Ovary (tissue), 9 donors: ENCODE measurements around the gene NTN5. TPM values are rescaled to one million over a fixed set of nuclear protein-coding genes. Genes with fewer than 3 reads are reported as not detected.

Experiments
- DNase-seq, 5 donors: peaks; one replicate each; pipeline ENCODE4 v3.0.0-alpha.2; 2019 to 2020
- H3K27ac ChIP-seq, 2 donors: fragments of 200-600 bp; one replicate each; pipeline versions ENCODE4 v1.5.1 to v1.8.0; 2019 to 2022
- H3K27me3 ChIP-seq: fragments of 200-600 bp; one replicate; pipeline ENCODE4 v1.8.0; 2022
- H3K36me3 ChIP-seq: fragments of 200-600 bp; sonication (generic); one replicate; pipeline ENCODE4 v1.5.1; 2019
- H3K4me1 ChIP-seq: one replicate; pipeline ENCODE4 v1.8.1; 2013; ENCODE audit warnings: mild to moderate bottlenecking, moderate library complexity; ENCODE audit not compliant: insufficient read depth
- H3K4me3 ChIP-seq: fragments of 200-600 bp; sonication (generic); one replicate; pipeline ENCODE4 v1.5.1; 2017
- H3K9me3 ChIP-seq, 2 donors: fragments of 200-600 bp in 1 of 2; sonication (generic) in 1 of 2; one replicate each; pipeline versions ENCODE4 v1.5.1 to v1.8.1; 2013 to 2019; ENCODE audit warnings: mild to moderate bottlenecking in 1 of 2, moderate library complexity in 1 of 2
- EP300 ChIP-seq: sonication (generic); formaldehyde crosslinking; IDR thresholded peaks from one replicate; pipeline ENCODE4 v1.6.1; 2017; ENCODE audit warnings: antibody characterized with exemption
- POLR2A ChIP-seq: fragments of 450-650 bp; IDR thresholded peaks from one replicate; pipeline ENCODE4 v1.6.1; 2017; ENCODE audit warnings: antibody characterized with exemption, mild to moderate bottlenecking, moderate library complexity
- whole genome bisulfite sequencing, 3 donors: extraction: QIAGEN DNeasy Blood & Tissue Kit in 1 of 3; methylation state at CpG; one replicate each; pipeline versions ENCODE4 v1.1.5 to v1.1.7; 2013 to 2017; 5-methylcytosine and 5-hydroxymethylcytosine counted together
- intact Hi-C, 4 donors: fragments of 100-400 bp; cut with DNase I; formaldehyde crosslinking; loops; one replicate each; pipeline versions ENCODE4 v1.11.0 to v1.15.1; 2022 to 2023
- polyA plus RNA-seq, 2 donors: library from polyadenylated mRNA; stranded (reverse); fragments of 200-250 nt in 1 of 2; fragments of 350-450 nt in 1 of 2; fragmentation: Illumina TruSeq in 1 of 2; extraction: RNeasy Lipid Tissue Mini Kit (QIAGEN cat#74804) in 1 of 2; gene quantifications; one replicate each; pipeline ENCODE4 v1.2.3, GENCODE V29; 2013 to 2014
- total RNA-seq, 7 donors: library from RNA; depleted of rRNA in 2 of 7; stranded (reverse); fragments of >200 nt in 2 of 7; fragmentation: NEBNext Ultra II Directional in 3 of 7; extraction: Animal tissue kit (Norgen Biotek cat#: 25700) in 3 of 7; gene quantifications; one replicate each; pipeline versions ENCODE4 v1.1.0 to v1.2.4, GENCODE V29; 2016 to 2023
- TF ChIP-seq, protein P1 (sequence below), 3 donors: fragments of 450-650 bp in 2 of 3; fragments of 200-600 bp in 1 of 3; IDR thresholded peaks; one replicate each; pipeline versions ENCODE4 v1.5.1 to v1.8.0; 2016 to 2022; ENCODE audit warnings: antibody characterized with exemption in 3 of 3, mild to moderate bottlenecking in 1 of 3
- donor health status: DM: no; HTN: no; CAD: no; lungs with moderate emphysema.
- donor health status: DM: no; HTN: no; CAD: no.
- donor health status: Bipolar disorder and iron deficiency.
- donor health status: DM: yes; HTN: yes; CAD: no.
- donor health status: DM: no; HTN: no; CAD: no.
- donor health status: DM: yes; HTN: yes; CAD: no.

NTN5 gene
- total and polyA plus RNA-seq, 9 donors = 0.23 to 3.8 (median 2.0) TPM

- no peak for DNase-seq
- TF ChIP-seq POLR2A = no peak
- TF ChIP-seq, protein P1, sequence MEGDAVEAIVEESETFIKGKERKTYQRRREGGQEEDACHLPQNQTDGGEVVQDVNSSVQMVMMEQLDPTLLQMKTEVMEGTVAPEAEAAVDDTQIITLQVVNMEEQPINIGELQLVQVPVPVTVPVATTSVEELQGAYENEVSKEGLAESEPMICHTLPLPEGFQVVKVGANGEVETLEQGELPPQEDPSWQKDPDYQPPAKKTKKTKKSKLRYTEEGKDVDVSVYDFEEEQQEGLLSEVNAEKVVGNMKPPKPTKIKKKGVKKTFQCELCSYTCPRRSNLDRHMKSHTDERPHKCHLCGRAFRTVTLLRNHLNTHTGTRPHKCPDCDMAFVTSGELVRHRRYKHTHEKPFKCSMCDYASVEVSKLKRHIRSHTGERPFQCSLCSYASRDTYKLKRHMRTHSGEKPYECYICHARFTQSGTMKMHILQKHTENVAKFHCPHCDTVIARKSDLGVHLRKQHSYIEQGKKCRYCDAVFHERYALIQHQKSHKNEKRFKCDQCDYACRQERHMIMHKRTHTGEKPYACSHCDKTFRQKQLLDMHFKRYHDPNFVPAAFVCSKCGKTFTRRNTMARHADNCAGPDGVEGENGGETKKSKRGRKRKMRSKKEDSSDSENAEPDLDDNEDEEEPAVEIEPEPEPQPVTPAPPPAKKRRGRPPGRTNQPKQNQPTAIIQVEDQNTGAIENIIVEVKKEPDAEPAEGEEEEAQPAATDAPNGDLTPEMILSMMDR (IDR thresholded peaks at IDR 0.05) = no peak
- no peak for TF ChIP-seq EP300
- Histone ChIP-seq H3K27ac (no peak overlapping the region), H3K27me3 (no peaks in the 10 kb centered on the region), H3K36me3 (no peaks in the 10 kb centered on the region), H3K9me3 (no peaks in the 10 kb centered on the region), H3K4me3 (no peak overlapping the region), H3K4me1 (no peaks in the 10 kb centered on the region)
- intact Hi-C loops = no loop called here
- WGBS, 3 donors = 86 to 95% (median 91%) methylated on average over 6 of the region's 6 CpGs
Observed at GRCh38 chr19:48665786-48666185, 7.0 kb downstream of the NTN5 start.

DNA sequence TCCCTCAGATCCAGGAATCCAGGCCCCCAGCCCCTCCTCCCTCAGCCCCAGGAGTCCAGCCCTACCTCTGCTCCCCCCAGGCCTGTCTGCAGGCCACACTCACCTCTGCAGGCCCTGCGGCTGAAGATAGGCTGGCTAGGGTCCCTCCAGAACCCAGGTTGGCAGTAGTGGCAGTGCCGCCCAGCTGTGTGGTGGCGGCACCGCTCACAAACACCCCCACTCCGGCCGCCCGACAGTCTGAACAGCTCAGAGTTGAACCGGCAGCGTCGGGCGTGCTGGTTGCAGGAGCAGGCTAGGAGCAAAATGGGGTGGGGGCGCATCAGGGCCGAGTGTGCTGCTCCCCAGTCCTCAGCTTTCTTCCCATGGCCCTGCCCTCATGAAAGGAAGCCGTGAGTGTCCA, 8.3 kb downstream of the NTN5 start:
- Histone ChIP-seq H3K27ac (no peak overlapping the region), H3K4me3 (no peak overlapping the region), H3K27me3 (no peaks in the 10 kb centered on the region), H3K4me1 (no peaks in the 10 kb centered on the region), H3K36me3 (no peaks in the 10 kb centered on the region), H3K9me3 (no peaks in the 10 kb centered on the region)
- intact Hi-C loops = no loop called here
- no peak for TF ChIP-seq EP300
- TF ChIP-seq, protein P1 (IDR thresholded peaks at IDR 0.05) = no peak
- TF ChIP-seq POLR2A = no peak
- no peak for DNase-seq
- WGBS, 3 donors = 79 to 93% (median 88%) methylated on average over 13 to 14 of the region's 14 CpGs

DNA sequence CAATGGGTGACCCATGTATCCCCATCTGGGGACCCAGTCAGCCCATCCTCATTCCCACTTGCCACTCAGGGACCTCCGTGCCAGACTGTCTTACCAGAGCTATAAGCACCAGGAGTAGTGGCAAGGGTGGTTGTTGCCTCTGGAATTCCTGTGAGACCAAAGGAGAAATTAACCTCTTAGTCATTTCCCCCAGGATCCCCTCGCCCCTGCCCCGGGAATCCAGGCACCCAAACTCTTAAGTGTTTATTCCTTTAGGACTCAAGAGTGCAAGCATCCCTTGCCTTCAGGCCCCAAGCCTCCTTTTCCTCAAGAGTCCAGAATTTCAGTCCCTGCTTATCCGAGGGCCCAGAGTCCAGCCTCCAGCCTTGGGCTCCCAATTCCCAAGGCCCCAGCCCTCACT, 9.2 kb downstream of the NTN5 start:
- TF ChIP-seq POLR2A = no peak
- TF ChIP-seq, protein P1 (IDR thresholded peaks at IDR 0.05) = no peak
- TF ChIP-seq EP300 = no peak
- Histone ChIP-seq H3K4me1 (no peaks in the 10 kb centered on the region), H3K27me3 (no peaks in the 10 kb centered on the region), H3K36me3 (no peaks in the 10 kb centered on the region), H3K27ac (no peak overlapping the region), H3K9me3 (no peaks in the 10 kb centered on the region), H3K4me3 (no peak overlapping the region)
- 89 to 93% (median 93%) methylated on average over 4 of the region's 4 CpGs for WGBS, 3 donors
- no peak for DNase-seq
- intact Hi-C loops = no loop called here

GRCh38 chr19:48661711-48662090, 11.1 kb downstream of the NTN5 start:
- H3K9me3 ChIP-seq = no peaks in the 10 kb centered on the region
- no peak for DNase-seq
- H3K4me1 ChIP-seq = no peaks in the 10 kb centered on the region
- WGBS, 3 donors = 91 to 93% (median 92%) methylated on average over 49 to 50 of the region's 50 CpGs
- intact Hi-C loops = no loop called here
- H3K36me3 ChIP-seq = no peaks in the 10 kb centered on the region
- TF ChIP-seq, protein P1 (IDR thresholded peaks at IDR 0.05) = no peak
- TF ChIP-seq POLR2A (no peak), EP300 (no peak)
- no peaks in the 10 kb centered on the region for H3K27me3 ChIP-seq
- H3K27ac ChIP-seq = no peak overlapping the region
- no peak overlapping the region for H3K4me3 ChIP-seq
